ES-I3 (cell line): Measurements from ENCODE around the gene NECTIN1.
A peak's percentile ranks its signal among the peaks of the same experiment; 100 is the strongest.

ENCODE experiments used
- H3K36me3 ChIP-seq: 2 replicates; pipeline ENCODE4 v1.6.1; 2013; ENCODE audit warnings: mild to moderate bottlenecking, low read length, control low read depth, moderate library complexity; ENCODE audit not compliant: insufficient read depth
- H3K4me1 ChIP-seq: 2 replicates; pipeline ENCODE4 v1.6.1; 2013; ENCODE audit warnings: mild to moderate bottlenecking, control low read depth, low read length; ENCODE audit not compliant: insufficient read depth
- H3K9ac ChIP-seq: 2 replicates; pipeline ENCODE4 v1.6.1; 2013; ENCODE audit warnings: low read depth, mild to moderate bottlenecking, low read length, moderate library complexity
- H3K9me3 ChIP-seq: 2 replicates; pipeline ENCODE4 v1.6.1; 2013; ENCODE audit warnings: mild to moderate bottlenecking, low read length, moderate library complexity; ENCODE audit not compliant: control insufficient read depth, insufficient read depth

NECTIN1 gene

GRCh38 chr11:119728651-119729580 is at the start of gene NECTIN1:
Gene NECTIN1, minus strand, starts transcription at chr11:119729200. Its CDS starts 647 bp downstream, at chr11:119728553.
- no peaks in the 10 kb centered on the region for H3K9me3 ChIP-seq
- peak within 1 kb of the TSS; percentile 94 for H3K9ac ChIP-seq
- H3K4me1 ChIP-seq, result peaks cover 32% of the 10 kb centered on the region

GRCh38 chr11:119778391-119779194 is 49.6 kb upstream of the NECTIN1 start:
- peaks cover 13% of the 10 kb centered on the region for H3K4me1 ChIP-seq

More at GRCh38 chr11:119728651-119729580, at the start of gene NECTIN1:
- H3K36me3 ChIP-seq, result 0 out of 2 replicates have a peak, but pooled peaks cover 3% of the 10 kb centered on the region

GRCh38 chr11:119777940-119778339 is 48.9 kb upstream of the NECTIN1 start:
- Histone ChIP-seq H3K9ac (no peak overlapping the region), H3K9me3 (no peaks in the 10 kb centered on the region), H3K4me1 (peaks cover 13% of the 10 kb centered on the region), H3K36me3 (no peaks in the 10 kb centered on the region)

More at GRCh38 chr11:119778391-119779194, 49.6 kb upstream of the NECTIN1 start:
- no peaks in the 10 kb centered on the region for H3K36me3 ChIP-seq
- no peaks in the 10 kb centered on the region for H3K9me3 ChIP-seq
- no peak overlapping the region for H3K9ac ChIP-seq

GRCh38 chr11:119776651-119777050 is 47.7 kb upstream of the NECTIN1 start:
- peaks cover under 1% of the 10 kb centered on the region; the same call in 1 of the 2 replicates for H3K4me1 ChIP-seq
- H3K9me3 ChIP-seq, result no peaks in the 10 kb centered on the region
- no peak overlapping the region for H3K9ac ChIP-seq
- no peaks in the 10 kb centered on the region for H3K36me3 ChIP-seq

GRCh38 chr11:119776031-119776636 is 47.1 kb upstream of the NECTIN1 start:
- H3K4me1 ChIP-seq, result no peaks in the 10 kb centered on the region
- no peaks in the 10 kb centered on the region for H3K9me3 ChIP-seq
- no peaks in the 10 kb centered on the region for H3K36me3 ChIP-seq
- H3K9ac ChIP-seq, result no peak overlapping the region

GRCh38 chr11:119774172-119774763 is 45.3 kb upstream of the NECTIN1 start:
- Histone ChIP-seq H3K9ac (no peak overlapping the region), H3K9me3 (no peaks in the 10 kb centered on the region), H3K36me3 (no peaks in the 10 kb centered on the region), H3K4me1 (no peaks in the 10 kb centered on the region)

GRCh38 chr11:119772641-119773415 is 43.8 kb upstream of the NECTIN1 start:
- Histone ChIP-seq H3K36me3 (no peaks in the 10 kb centered on the region), H3K9ac (no peak overlapping the region), H3K4me1 (no peaks in the 10 kb centered on the region), H3K9me3 (no peaks in the 10 kb centered on the region)

GRCh38 chr11:119772076-119772475 is 43.1 kb upstream of the NECTIN1 start:
- H3K36me3 ChIP-seq, result no peaks in the 10 kb centered on the region
- H3K4me1 ChIP-seq, result no peaks in the 10 kb centered on the region
- H3K9ac ChIP-seq, result no peak overlapping the region
- H3K9me3 ChIP-seq, result no peaks in the 10 kb centered on the region

- Histone ChIP-seq H3K9ac (no peak overlapping the region), H3K36me3 (no peaks in the 10 kb centered on the region), H3K4me1 (no peaks in the 10 kb centered on the region), H3K9me3 (no peaks in the 10 kb centered on the region)
These were observed 42.3 kb upstream of the NECTIN1 start for GRCh38 chr11:119771172-119771770.

GRCh38 chr11:119765628-119766027 is 36.6 kb upstream of the NECTIN1 start:
- H3K9me3 ChIP-seq, result no peaks in the 10 kb centered on the region
- no peak overlapping the region for H3K9ac ChIP-seq
- H3K4me1 ChIP-seq, result no peaks in the 10 kb centered on the region; the same call in 1 of the 2 replicates
- H3K36me3 ChIP-seq, result no peaks in the 10 kb centered on the region

- H3K9me3 ChIP-seq, result no peaks in the 10 kb centered on the region
- no peaks in the 10 kb centered on the region for H3K36me3 ChIP-seq
- no peak overlapping the region for H3K9ac ChIP-seq
- peaks cover 7% of the 10 kb centered on the region for H3K4me1 ChIP-seq
These were observed 35.3 kb upstream of the NECTIN1 start for GRCh38 chr11:119764108-119764868.

- Histone ChIP-seq H3K4me1 (peaks cover 12% of the 10 kb centered on the region), H3K36me3 (no peaks in the 10 kb centered on the region), H3K9me3 (no peaks in the 10 kb centered on the region), H3K9ac (no peak overlapping the region)
These were observed 34.2 kb upstream of the NECTIN1 start for GRCh38 chr11:119763071-119763728.
